Tibial nerve (tissue), 3 donors: Measurements from ENCODE around the gene TAF5L.

ENCODE experiments used
- POLR2A ChIP-seq, 2 donors: fragments of 450-650 bp; IDR thresholded peaks; one replicate each; pipeline ENCODE4 v1.6.1; 2017; ENCODE audit warnings: antibody characterized with exemption in 2 of 2, mild to moderate bottlenecking in 2 of 2, moderate library complexity in 2 of 2
- TF ChIP-seq, protein P1 (sequence below), 5 experiments: fragments of 200-600 bp in 3 of 5; fragments of 450-650 bp in 2 of 5; sonication (generic) in 3 of 5; IDR thresholded peaks; one replicate each; pipeline ENCODE4 v1.5.1; 2016 to 2019; ENCODE audit warnings: antibody characterized with exemption in 5 of 5, mild to moderate bottlenecking in 3 of 5, moderate library complexity in 2 of 5

DNA sequence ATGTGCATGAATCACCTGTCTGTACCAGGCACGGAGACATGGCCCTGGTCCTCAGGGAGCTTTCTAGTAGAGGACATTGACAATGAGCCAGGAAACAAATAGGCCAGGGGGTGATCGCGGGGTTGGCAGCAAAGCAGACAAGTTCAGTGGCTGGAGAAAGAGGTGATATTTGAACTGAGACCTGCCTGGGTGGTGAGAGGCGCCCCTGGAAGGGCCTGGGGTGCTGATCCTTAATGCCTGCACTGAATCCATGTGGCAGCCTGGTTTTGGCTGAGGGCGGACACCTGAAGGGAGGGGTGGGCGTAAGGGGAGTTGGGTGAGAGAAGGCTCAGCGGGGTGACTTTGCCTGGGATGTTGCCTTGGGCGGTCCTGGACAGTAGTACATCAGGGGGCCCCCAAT, 36.0 kb upstream of the TAF5L start:
- no peak for TF ChIP-seq POLR2A (IDR thresholded peaks at IDR 0.05)
- TF ChIP-seq, protein P1, sequence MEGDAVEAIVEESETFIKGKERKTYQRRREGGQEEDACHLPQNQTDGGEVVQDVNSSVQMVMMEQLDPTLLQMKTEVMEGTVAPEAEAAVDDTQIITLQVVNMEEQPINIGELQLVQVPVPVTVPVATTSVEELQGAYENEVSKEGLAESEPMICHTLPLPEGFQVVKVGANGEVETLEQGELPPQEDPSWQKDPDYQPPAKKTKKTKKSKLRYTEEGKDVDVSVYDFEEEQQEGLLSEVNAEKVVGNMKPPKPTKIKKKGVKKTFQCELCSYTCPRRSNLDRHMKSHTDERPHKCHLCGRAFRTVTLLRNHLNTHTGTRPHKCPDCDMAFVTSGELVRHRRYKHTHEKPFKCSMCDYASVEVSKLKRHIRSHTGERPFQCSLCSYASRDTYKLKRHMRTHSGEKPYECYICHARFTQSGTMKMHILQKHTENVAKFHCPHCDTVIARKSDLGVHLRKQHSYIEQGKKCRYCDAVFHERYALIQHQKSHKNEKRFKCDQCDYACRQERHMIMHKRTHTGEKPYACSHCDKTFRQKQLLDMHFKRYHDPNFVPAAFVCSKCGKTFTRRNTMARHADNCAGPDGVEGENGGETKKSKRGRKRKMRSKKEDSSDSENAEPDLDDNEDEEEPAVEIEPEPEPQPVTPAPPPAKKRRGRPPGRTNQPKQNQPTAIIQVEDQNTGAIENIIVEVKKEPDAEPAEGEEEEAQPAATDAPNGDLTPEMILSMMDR (IDR thresholded peaks at IDR 0.05): no peak
